ENCODE measurements around the gene RNF144B.

DNA sequence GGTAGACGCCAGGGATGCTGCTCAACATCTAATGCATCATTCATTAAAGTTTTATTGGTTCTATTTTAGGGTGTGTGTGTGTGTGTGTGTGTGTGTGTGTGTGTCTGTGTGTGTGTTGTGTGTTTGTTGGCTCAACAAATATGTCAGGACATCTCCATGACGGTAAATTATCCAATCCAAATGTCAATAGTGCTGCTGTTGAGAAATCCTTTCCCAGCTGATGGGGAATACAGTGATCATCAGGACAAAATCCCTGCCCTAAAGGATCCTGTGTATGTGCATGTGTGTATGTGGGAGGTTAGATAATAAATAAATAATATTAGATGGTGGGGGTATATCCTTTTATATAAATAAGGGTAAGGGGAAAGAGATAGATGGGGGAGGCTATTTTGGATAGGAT, 59.6 kb downstream of the RNF144B start:
- TF ChIP-seq POLR2A (IDR thresholded peaks at IDR 0.05) (no peak), CTCF (IDR thresholded peaks at IDR 0.05) (no peak)
